Gastrocnemius medialis (tissue), 4 donors: ENCODE measurements around the gene JHY.

Experiments used
- POLR2A ChIP-seq, 2 donors: fragments of 450-650 bp; IDR thresholded peaks; one replicate each; pipeline ENCODE4 v1.6.1; 2017; ENCODE audit warnings: antibody characterized with exemption in 2 of 2, mild to moderate bottlenecking in 2 of 2, moderate library complexity in 2 of 2
- TF ChIP-seq, protein P1 (sequence below), 5 experiments: fragments of 450-650 bp in 3 of 5; fragments of 200-600 bp in 2 of 5; sonication (generic) in 2 of 5; IDR thresholded peaks in 4 of 5; conservative IDR thresholded peaks in 1 of 5; 1 replicate in 4 of 5; 2 replicates in 1 of 5; pipeline ENCODE4 v1.5.1; 2016 to 2019; ENCODE audit warnings: antibody characterized with exemption in 5 of 5, mild to moderate bottlenecking in 3 of 5, moderate library complexity in 3 of 5

DNA sequence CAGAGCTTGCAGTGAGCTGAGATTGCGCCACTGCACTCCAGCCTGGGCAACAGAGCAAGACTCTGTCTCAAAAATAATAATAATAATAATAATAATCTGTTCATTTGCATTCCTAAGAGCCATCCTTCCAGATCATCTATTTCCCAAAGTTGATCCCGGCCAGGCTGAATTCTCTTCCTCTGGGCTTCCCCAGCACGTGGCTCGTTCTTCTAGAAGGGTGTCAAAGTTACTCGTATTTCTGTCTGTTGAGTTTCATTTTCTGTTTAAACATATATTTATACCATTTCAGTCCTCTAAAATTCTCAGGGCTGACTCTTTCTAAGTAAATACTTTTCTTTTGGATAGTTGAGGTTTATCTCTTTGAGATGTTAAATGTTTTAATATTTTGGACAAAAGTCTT lies 4.8 kb upstream of the JHY start:
- TF ChIP-seq, protein P1, sequence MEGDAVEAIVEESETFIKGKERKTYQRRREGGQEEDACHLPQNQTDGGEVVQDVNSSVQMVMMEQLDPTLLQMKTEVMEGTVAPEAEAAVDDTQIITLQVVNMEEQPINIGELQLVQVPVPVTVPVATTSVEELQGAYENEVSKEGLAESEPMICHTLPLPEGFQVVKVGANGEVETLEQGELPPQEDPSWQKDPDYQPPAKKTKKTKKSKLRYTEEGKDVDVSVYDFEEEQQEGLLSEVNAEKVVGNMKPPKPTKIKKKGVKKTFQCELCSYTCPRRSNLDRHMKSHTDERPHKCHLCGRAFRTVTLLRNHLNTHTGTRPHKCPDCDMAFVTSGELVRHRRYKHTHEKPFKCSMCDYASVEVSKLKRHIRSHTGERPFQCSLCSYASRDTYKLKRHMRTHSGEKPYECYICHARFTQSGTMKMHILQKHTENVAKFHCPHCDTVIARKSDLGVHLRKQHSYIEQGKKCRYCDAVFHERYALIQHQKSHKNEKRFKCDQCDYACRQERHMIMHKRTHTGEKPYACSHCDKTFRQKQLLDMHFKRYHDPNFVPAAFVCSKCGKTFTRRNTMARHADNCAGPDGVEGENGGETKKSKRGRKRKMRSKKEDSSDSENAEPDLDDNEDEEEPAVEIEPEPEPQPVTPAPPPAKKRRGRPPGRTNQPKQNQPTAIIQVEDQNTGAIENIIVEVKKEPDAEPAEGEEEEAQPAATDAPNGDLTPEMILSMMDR (IDR thresholded peaks at IDR 0.05 in 4 of 5, conservative IDR thresholded peaks at IDR 0.05 in 1 of 5): no peak
- TF ChIP-seq POLR2A (IDR thresholded peaks at IDR 0.05): no peak
